PC-3 (cell line): Measurements from ENCODE around the gene RNLS. TPM values are rescaled to one million over a fixed set of nuclear protein-coding genes. Genes with fewer than 3 reads are reported as not detected.

Source experiments
- ATAC-seq: fragments of 200-7000 bp; cut with Tn5 transposase; 2 replicates; pipeline ENCODE4 v1.9.1; 2020; ENCODE audit warnings: mild to moderate bottlenecking, moderate library complexity
- BruUV-seq: library from RNA; stranded (reverse); fragments of 400-500 nt; replicated peaks from 2 replicates; lab custom pipeline; 2021; lab: Mats Ljungman, UMichigan
- CTCF ChIA-PET: fragments of 300-600 bp; sonication (Branson Sonifier 250); formaldehyde crosslinking; loops from one replicate; lab custom pipeline; 2022; ENCODE audit warnings: antibody characterized with exemption; lab: Charles Lee
- POLR2A ChIA-PET: fragments of 300-600 bp; sonication (Branson Sonifier 250); formaldehyde crosslinking; loops from one replicate; lab custom pipeline; 2022; ENCODE audit warnings: antibody characterized with exemption; ENCODE audit not compliant: unreplicated experiment; lab: Charles Lee
- DNase-seq: peaks from one replicate; pipeline ENCODE4 v3.0.0-alpha.2; 2015
- H2AFZ ChIP-seq: fragments of 300-600 bp; sonication (generic); 2 replicates; pipeline ENCODE4 v1.6.0; 2016; ENCODE audit warnings: antibody characterized with exemption, low read length
- H3F3A ChIP-seq: fragments of 300-600 bp; sonication (generic); one replicate; pipeline ENCODE4 v1.6.0; 2017; ENCODE audit warnings: antibody characterized with exemption, low read length, control low read depth, mild to moderate bottlenecking; ENCODE audit not compliant: unreplicated experiment
- H3K27ac ChIP-seq: fragments of 300-600 bp; sonication (generic); 2 replicates; pipeline ENCODE4 v1.5.1; 2016; ENCODE audit warnings: mild to moderate bottlenecking, low read length
- H3K27me3 ChIP-seq: fragments of 300-600 bp; sonication (generic); 2 replicates; pipeline ENCODE4 v1.6.1; 2016; ENCODE audit warnings: low read length, mixed read lengths
- H3K36me3 ChIP-seq: fragments of 300-600 bp; sonication (generic); 2 replicates; pipeline ENCODE4 v1.6.1; 2016; ENCODE audit warnings: low read depth, mixed run types, low read length, mixed read lengths
- H3K4me1 ChIP-seq: fragments of 300-600 bp; sonication (generic); 2 replicates; pipeline ENCODE4 v1.5.1; 2016; ENCODE audit warnings: low read length; ENCODE audit not compliant: insufficient read depth
- H3K4me2 ChIP-seq: fragments of 300-600 bp; sonication (generic); 2 replicates; pipeline ENCODE4 v1.6.0; 2016; ENCODE audit warnings: low read length
- H3K4me3 ChIP-seq: fragments of 300-600 bp; sonication (generic); 2 replicates; pipeline ENCODE4 v1.5.1; 2016; ENCODE audit warnings: mild to moderate bottlenecking, low read length, mixed read lengths
- H3K79me2 ChIP-seq: fragments of 300-600 bp; sonication (generic); 2 replicates; pipeline ENCODE4 v1.6.1; 2017; ENCODE audit warnings: low read length, mixed read lengths
- H3K9ac ChIP-seq: fragments of 300-600 bp; sonication (generic); 2 replicates; pipeline ENCODE4 v1.6.0; 2016; ENCODE audit warnings: mild to moderate bottlenecking, low read length
- H3K9me2 ChIP-seq: fragments of 300-600 bp; sonication (generic); replicated peaks from 2 replicates; pipeline ENCODE4 v1.6.1; 2016; ENCODE audit warnings: mixed run types, low read length, mixed read lengths
- H3K9me3 ChIP-seq: fragments of 300-600 bp; sonication (generic); 2 replicates; pipeline ENCODE4 v1.6.1; 2016; ENCODE audit warnings: low read length, mixed read lengths
- H4K20me1 ChIP-seq: fragments of 300-600 bp; sonication (generic); 2 replicates; pipeline ENCODE4 v1.6.1; 2016; ENCODE audit warnings: low read length, mixed read lengths
- CTCF ChIP-seq: fragments of 300-600 bp; sonication (generic); conservative IDR thresholded peaks from 2 replicates; pipeline ENCODE4 v1.5.1; 2017; ENCODE audit warnings: antibody characterized with exemption, low read depth, mild to moderate bottlenecking, low read length
- EZH2 ChIP-seq: fragments of 300-600 bp; sonication (generic); IDR thresholded peaks from one replicate; pipeline ENCODE4 v1.6.1; 2017; ENCODE audit warnings: antibody characterized with exemption, mild to moderate bottlenecking, low read length; ENCODE audit not compliant: unreplicated experiment
- EZH2phosphoT487 ChIP-seq: fragments of 300-600 bp; sonication (generic); IDR thresholded peaks from 2 replicates; pipeline ENCODE4 v1.6.1; 2018; ENCODE audit warnings: mild to moderate bottlenecking, antibody characterized with exemption, low read length, borderline replicate concordance
- intact Hi-C: fragments of 100-400 bp; cut with micrococcal nuclease; formaldehyde crosslinking; loops from 2 replicates; pipeline ENCODE4 v1.9.0; 2023
- total RNA-seq: library from RNA; depleted of rRNA; stranded (reverse); fragments of >200 nt; gene quantifications from 2 replicates; pipeline ENCODE4 v1.2.3, GENCODE V29; 2014

RNLS gene
- total RNA-seq, 1 experiment from 2014 or later: not detected

- TF ChIP-seq EZH2 (no peak), EZH2phosphoT487 (no peak), CTCF (no peak)
- Histone ChIP-seq H3K9ac (no peak overlapping the region), H3K9me2 (no peaks in the 10 kb centered on the region), H4K20me1 (no peaks in the 10 kb centered on the region), H3K27ac (no peak overlapping the region), H3K4me3 (no peak overlapping the region), H3K9me3 (no peaks in the 10 kb centered on the region), H3F3A (no peaks in the 10 kb centered on the region), H3K4me1 (no peaks in the 10 kb centered on the region), H3K79me2 (no peaks in the 10 kb centered on the region), H3K27me3 (no peaks in the 10 kb centered on the region), H3K36me3 (no peaks in the 10 kb centered on the region), H2AFZ (no peak overlapping the region), H3K4me2 (no peak overlapping the region)
- ATAC-seq (no peak), DNase-seq (no peak)
- no TSS peak for BruUV-seq
- intact Hi-C loops: no loop called here
- ChIA-PET POLR2A (no interaction called here), CTCF (no interaction called here)
Measured at GRCh38 chr10:88411772-88412349, 171.3 kb downstream of the RNLS start.

GRCh38 chr10:88409824-88410223, 173.3 kb downstream of the RNLS start:
- Histone ChIP-seq H3K79me2 (no peaks in the 10 kb centered on the region), H3K9me2 (no peaks in the 10 kb centered on the region), H3K27me3 (no peaks in the 10 kb centered on the region), H3K4me1 (no peaks in the 10 kb centered on the region), H4K20me1 (no peaks in the 10 kb centered on the region), H3K9me3 (no peaks in the 10 kb centered on the region), H3K9ac (no peak overlapping the region), H3K27ac (no peak overlapping the region), H3K36me3 (no peaks in the 10 kb centered on the region), H2AFZ (no peak overlapping the region), H3K4me3 (no peak overlapping the region), H3F3A (no peaks in the 10 kb centered on the region), H3K4me2 (no peak overlapping the region)
- DNase-seq (no peak), ATAC-seq (no peak)
- no TSS peak for BruUV-seq
- TF ChIP-seq EZH2 (no peak), CTCF (no peak), EZH2phosphoT487 (no peak)
- CTCF ChIA-PET: no interaction called here
- intact Hi-C loops: no loop called here
- POLR2A ChIA-PET: no interaction called here

- Histone ChIP-seq H3K27ac (no peak overlapping the region), H3K79me2 (no peaks in the 10 kb centered on the region), H3K9me3 (no peaks in the 10 kb centered on the region), H3K4me1 (no peaks in the 10 kb centered on the region), H2AFZ (no peak overlapping the region), H3K27me3 (no peaks in the 10 kb centered on the region), H4K20me1 (no peaks in the 10 kb centered on the region), H3K9me2 (no peaks in the 10 kb centered on the region), H3K4me3 (no peak overlapping the region), H3K9ac (no peak overlapping the region), H3K36me3 (no peaks in the 10 kb centered on the region), H3K4me2 (no peak overlapping the region), H3F3A (no peaks in the 10 kb centered on the region)
- ATAC-seq: no peak
- intact Hi-C loops: no loop called here
- BruUV-seq: no TSS peak
- no peak for TF ChIP-seq CTCF
- TF ChIP-seq EZH2phosphoT487: no peak
- no peak for DNase-seq
- POLR2A ChIA-PET: no interaction called here
- CTCF ChIA-PET: no interaction called here
Measured at GRCh38 chr10:88409236-88409635, 173.9 kb downstream of the RNLS start.
